Stimulated activated CD8-positive, alpha-beta memory T cell treated with anti-CD3 and anti-CD28 coated beads, Interleukin-7, amount 100 ng/mL, for 1 hour (primary cell): ENCODE results near the gene COQ10A.
"Not testable (repeated sequence)": the region's sequence is repeated elsewhere in the genome, so short reads cannot be mapped to it uniquely, and the experiment has no call there.

Experiments used
- DNase-seq, 2 donors: peaks; one replicate each; pipeline ENCODE4 v3.0.0-alpha.2; 2020; ENCODE audit warnings: low read depth in 2 of 2

COQ10A gene

DNA sequence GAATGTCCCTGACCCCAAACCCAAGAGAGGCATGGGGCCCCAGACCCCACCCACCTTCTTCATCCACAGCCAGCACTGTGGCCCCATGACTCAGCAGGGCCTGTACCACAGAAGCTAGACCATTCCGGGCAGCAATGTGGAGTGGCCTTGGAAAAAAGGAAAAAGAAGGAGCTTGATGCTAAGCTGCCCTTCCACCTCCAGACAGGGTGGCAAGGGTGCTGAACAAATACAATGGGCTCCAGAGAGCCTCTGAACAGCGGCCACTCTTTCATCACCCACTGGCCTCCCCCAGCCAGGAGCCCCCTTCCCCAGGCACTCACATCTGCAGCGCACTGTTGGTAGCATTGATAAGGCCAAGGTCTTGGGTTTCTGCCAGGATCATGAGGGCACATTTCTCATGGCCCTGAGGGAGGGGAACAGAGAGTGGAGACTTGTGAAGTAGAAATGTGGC, 23.0 kb upstream of the COQ10A start:
- no peak for DNase-seq

DNA sequence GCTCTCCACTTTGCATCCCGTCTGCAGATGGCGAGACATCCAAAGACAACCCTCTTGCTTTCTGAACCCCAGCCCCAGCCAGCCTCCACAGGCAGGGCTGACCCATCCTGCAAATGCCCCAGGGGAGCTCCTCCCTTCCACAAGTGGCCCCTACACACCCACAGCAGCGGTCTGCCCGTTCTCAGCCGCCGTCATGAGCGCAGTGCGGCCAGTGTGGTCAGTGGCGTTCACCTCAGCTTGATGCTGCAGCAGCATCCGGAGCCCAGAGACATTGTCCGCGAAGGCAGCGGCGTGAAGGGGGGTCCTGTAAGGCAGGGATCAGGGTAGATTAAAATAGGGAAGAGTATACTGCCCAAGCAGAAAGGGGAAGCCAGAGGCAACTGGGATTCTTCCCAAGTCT, 22.2 kb upstream of the COQ10A start:
- DNase-seq = no peak

DNA sequence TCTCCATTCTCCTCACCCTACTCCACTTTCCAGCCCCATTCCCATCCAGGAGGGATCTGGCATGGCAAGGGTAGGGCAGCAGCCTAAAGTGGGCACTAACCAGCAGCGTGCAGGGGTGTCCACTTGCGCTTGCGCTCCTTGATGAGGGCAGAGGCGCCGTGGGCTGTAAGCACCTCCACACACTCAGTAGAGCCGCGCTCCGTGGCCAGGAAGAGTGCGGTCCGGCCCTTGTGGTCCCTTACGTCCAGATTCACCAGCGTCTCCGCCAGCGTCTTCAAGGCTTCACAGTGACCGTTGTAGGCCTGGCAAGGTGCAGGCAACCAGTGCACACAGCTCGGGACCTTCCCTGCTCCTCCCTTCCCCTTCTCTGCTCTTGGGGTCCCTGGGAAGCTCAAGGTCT, 18.8 kb upstream of the COQ10A start:
- no peak for DNase-seq

DNA sequence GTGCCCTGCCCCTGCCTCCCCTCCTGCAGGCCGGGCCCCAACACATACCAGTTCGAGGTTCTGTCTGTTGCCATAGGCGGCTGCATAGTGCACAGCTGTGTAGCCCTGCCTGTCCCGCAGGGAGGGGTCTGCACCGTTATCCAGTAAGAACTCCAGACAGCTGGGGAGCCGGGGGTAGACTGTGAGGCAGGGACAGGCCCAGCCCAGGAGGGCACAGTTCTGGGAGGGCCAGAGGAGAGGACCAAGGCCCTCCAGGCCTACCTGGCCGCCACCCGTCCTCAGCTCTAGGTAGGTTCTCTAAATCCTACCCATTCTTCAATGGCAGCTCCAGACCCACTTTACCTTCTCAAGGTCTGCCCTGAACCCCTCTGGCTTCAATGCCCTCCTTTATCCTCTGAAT, 18.0 kb upstream of the COQ10A start:
- no peak for DNase-seq

DNA sequence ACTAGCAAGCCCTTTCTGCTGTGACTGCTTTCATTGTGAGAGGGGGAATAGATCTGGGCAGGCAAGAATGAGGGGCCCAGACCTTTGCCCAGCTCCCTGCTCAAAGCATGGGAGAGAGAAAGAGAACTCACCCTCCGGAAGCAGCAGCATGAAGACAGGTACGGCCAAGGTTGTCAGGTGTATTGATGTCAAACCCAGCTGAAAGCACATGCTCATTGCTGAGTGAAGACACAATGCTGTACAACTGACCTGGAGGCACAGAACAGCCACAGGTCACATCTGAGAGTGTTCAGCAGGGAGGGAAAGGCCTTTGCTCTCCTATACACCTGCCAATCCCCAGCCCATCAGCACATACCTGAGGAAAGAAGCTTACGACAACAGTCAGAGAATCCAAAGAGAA, 14.1 kb upstream of the COQ10A start:
- DNase-seq = no peak

DNA sequence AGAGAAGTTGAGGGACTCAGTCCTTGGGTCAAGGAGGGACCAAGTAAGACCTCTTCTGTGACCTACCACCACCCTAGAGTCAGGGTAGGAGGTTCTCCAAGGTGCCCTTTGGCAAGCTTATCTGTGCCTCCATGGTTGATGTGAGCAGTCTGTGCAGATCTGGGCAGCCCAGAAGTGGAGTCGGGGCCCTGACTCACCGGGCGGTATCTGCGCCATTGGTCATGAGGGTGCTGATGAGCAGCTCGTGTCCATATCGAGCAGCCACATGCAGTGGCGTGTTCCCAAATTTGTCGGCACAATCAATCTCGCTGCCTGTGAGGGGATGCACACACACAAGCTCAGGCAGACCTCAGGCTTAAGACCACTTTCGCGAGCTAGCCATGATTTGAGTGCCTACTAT, 13.7 kb upstream of the COQ10A start:
- no peak for DNase-seq

DNA sequence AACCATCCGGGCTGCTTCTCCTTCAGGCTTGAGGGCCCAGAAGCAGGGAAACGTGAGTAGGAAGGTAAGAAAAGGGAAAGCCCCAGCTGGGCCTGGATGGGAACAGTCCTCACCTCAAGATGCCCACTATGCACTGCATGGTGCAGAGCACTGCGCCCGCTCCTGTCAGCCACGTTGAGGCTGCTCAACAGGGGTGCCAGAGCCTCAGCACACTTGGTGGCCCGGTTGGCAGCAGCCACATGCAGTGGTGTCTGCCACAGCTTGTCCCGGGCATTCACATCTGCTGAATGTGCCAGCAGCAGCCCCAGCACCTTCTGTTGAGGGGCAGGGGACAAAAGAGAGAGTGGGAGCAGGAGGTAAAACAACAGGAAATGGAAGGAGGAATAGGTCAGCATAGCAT, 11.1 kb upstream of the COQ10A start:
- no peak for DNase-seq

DNA sequence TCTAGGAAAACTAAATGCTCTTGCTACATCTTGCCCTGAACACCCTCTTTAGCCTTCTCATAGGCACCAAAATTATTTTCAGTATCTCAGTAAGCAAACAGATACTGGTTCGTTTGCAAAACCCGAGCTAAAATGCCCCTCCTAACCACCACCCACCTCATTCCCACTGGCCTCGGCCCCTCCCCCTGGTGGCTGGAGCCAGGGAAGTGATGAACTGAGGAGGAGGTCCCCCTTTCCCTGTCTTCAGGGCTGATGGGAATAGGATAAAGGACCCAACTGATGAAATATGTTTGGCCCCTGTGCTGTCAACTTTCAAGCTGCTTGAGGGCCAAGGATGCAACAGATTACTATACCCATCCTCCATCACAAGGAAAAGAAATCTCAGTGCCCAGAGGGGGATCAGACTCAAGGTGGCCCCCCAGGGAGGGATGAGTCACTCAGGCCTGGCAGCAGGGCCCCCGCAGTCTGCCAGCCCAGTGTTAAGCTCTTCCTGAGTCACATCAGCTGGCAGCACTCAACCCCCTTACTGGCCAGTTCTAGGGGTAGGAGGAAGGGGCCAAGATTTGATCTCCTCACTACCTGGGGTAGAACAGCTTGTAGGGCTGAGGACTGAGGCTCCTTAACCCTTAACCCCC, 10.3 kb upstream of the COQ10A start:
- DNase-seq = no peak

DNA sequence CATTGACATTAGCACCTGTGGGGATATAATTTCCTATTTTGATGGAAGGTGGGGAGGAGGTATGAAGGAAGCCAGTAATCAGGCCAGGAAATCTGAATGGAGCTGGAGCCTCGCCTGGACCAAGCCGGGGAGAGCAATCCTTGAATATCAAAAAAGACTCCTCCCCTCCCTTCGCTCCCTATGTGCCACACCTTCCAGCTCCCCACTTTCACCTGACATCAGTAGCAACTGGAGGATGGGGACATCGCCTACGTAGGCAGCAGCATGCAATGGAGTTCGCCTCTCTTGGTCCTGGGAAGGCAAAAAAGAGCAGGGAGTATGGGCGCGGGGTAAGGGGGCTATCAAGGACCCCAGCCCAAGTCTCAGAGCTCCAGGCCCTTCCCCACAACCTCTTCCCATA, 9.7 kb upstream of the COQ10A start:
- DNase-seq = no peak

DNA sequence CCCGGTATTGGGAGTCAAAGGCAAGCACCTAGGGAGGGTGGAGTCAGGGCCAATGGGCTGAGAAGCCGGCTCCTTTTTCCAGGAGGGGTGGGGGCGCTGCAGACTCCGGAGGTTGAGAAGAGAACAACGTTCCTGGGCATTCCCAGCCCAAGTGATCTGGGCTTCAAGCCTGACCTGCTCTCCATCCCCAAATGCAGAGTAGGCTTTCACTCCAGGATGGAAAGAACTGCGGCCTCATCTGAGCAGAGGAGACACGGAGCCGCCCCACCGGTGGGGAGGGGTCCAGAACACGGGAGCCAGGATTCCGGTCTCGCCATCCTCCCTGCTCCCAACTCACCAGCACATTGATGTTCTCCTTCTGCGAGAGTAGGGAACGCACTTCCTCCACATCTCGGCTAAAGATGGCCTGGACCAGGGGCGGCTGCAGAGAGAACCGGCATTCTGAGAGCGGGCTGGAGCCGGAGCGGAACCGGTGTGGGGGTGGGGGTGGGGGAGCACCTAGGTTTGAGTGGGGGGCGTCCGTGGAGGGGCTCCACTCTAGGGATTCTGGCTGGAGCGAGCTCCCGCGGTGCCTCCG, 9.2 kb upstream of the COQ10A start:
- no peak for DNase-seq

DNA sequence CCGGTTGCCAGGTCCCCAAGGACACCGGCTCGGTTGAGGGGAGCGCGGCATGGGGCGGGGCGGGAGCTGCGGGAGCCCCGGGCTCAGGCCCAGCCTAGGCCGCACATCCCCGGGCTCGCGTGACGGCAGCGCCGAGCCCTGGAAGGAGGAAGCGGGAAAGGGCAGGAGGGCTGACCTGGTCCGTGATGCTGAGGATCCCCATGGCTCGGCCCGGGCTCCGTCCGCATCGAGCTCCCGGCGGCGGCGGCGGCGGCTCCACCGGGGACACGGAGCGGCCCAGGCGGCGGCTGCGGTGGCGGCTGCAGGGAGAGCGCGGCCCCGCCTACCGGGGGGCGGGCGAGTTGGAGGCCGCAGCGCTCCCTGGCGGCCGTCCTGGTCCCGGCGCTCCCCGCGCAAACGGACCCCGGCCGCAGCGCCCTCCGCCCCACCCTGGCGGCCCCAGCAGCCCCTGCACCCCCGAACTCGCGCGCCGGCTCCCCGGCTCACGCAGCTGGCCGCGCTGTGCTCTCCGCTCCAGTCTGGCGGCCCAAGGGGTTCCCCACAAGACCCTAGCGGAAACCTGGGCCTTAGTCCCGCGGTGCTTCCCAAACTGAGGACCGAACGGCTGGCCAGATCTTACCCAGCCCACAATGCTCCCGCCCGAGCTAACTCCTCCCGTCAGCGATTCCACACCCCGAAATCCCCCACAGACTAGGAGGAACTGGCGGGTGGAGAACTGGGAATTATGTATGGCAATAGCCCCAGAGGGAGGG, 8.5 kb upstream of the COQ10A start, which contains the start of gene ANKRD52:
Gene ANKRD52 (minus strand): TSS at position 317 of the 752 bp plus-strand sequence. CDS start 115 bp downstream, at position 202.
- peak; percentile 53 to 57 for DNase-seq

DNA sequence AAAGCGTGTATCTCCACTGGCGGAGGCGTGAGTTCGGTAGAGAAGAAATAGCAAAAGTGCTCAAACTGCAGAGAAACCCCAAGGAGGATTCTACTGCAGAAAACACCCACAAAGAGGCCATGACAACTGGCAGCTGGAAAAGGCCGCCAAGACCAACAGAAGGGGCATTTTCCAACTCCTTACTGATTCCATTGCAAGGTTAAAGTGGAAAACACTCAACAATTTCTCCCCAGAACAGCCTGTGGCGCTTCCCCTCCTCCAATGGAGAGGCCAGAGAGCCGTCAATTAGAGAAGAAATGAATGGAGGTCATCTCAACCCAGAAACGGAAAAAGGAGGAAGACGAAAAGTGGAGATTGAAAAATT, 7.9 kb upstream of the COQ10A start:
- no peak for DNase-seq

DNA sequence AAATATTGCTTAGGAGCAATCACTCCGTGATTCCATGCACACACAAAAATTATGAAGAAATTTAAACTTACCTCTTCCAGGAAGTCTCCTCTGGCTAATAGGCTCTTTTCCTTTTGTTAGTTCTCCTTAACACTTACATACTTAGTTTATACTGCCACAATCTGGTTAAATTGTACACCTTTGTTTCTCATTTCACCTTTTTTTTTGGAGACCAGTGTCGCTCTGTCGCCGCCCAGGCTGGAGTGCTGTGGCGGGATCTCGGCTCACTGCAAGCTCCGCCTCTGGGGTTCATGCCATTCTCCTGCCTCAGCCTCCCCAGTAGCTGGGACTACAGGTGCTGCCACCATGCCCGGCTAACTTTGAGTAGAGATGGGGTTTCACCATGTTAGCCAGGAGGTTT, 6.4 kb upstream of the COQ10A start:
- no peak for DNase-seq

DNA sequence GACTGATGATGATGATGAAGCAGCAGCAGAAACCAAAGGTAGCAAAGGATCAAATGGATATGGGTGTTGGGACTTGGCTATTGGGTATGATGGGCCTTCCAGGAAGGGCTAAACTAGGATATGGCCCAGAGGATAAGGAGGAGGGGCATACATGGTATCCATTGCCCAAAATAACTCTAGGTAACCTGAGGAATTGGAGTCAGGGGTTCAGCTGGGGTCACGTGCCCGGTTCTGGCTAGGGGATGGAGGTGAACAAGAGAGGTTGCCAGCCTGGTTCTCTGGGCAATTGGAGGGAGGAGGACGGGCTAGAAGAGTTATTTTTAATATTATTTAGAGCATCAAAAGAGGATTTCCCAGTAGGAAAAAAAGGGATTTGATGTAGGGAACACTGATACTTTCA, 5.8 kb upstream of the COQ10A start:
- no peak for DNase-seq

DNA sequence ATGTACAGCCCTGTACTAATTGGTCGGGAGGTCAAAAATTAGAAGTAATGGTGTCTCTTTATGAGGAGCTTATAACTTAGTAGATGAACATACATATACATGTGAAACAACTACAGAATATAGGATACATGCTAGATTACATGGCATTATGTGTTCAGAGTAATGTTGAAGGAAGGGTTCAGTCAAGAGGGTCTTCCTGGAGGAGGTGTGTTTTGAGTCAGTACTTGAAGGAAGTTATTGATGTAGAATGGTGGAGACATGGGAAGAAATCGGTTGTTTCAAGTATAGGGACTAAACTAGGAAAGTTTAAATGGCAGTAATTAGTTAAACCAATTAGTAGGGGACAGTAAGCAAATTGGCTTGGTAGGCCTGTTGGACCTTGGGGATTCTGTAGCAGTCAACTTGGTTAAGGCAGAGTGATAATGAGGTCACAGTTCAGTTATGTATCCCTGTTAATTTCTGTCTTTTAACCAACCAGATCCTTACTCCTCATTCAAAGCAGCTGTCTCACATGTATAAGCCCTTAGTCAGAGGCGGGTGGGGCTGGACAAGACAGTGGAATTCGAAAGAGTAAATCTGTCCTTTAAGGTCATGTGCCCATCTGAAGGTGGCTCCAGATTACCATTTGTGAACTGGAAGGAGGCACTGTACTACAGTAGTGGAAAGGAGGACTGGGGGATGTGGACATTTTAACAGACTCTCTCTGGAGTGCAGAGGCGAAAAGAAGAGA, 5.1 kb upstream of the COQ10A start:
- no peak for DNase-seq

DNA sequence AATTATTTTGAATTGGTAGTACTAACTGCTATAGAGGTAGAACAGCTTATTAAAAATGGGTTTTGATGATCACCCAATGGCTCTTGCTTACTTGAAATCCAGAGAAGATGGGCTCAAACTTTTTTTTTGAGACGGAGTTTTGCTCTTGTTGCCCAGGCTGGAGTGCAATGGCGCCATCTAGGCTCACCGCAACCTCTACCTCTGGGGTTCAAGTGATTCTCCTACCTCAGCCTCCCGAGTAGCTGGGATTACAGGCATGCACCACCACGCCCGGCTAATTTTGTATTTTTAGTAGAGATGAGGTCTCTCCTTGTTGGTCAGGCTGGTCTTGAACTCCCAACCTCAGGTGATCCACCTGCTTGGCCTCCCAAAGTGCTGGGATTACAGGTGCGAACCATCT, 3.8 kb upstream of the COQ10A start:
- DNase-seq = not testable (repeated sequence)

DNA sequence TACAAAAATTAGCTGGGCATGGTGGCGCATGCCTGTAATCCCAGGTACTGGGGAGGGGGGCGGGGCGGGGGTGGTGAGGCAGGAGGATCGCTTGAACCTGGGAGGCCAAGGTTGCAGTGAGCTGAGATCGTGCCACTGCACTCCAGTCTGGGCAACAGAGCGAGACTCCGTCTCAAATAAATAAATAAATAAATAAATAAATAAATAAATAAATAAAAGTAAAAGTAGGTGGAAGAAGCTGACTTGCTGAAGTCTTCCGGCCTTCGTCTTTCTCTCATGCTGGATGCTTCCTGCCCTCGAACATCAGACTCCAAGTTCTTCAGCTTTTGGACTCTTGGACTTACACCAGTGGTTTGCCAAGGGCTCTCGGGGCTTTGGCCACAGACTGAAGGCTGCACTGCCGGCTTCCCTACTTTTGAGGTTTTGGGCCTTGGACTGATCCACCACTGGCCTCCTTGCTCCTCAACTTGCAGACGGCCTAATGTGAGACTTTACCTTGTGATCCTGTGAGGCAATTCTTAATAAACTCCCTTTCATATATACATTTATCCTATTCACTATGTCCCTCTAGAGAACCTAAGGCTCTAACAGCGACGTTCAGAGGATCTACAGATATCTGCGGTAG, 562 bp upstream of the COQ10A start:
- DNase-seq = not testable (repeated sequence)

DNA sequence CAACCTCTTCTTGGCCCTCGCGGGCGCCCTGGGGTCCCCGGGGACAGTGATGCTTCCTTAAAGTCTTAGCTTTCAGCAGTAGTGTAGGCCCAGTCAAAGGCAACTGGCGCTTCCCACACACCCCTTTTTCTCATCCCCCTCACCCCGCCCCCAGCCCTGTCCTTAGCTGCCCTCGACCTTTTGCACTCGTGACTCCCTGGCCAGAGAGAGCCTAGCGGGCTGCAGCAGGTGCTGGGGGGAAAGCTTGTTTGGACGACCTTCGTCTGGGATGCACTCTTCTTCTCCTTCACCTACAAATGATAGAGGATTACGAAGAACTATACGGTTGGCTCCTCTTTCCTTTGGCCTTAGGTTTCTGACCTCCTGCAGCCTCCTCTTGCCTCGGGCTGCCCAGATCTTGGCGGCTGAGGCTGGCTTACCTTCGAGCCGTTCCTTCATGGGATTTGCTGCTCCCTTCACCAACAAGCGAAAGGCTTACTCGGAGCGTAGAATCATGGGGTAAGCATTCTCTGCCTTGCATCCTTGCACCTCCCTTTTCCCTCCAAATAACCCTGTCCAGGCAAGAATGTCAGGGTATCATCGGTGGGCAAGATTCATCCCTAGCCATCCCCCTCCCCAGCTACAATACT, 815 bp downstream of the COQ10A start:
- no peak for DNase-seq

DNA sequence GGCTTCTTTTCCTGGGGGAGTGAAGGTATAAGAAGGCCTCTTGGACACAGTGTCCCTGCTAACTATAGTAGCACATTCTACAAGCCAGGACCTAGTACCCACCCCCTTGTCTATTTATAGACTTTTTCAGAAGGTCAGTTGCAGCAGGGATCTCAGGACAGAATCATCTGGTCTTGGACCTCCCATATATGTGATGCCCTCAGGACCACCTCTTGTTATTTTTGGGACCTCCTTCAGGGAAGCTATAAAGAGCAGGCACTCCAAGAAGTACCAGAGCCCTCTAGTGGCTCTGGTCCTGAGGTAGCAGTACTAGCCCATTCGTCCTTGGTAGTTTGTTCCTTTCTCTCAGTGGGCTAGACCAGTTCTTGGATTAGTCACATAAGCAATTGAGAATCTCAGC, 4.3 kb downstream of the COQ10A start:
- DNase-seq = no peak

DNA sequence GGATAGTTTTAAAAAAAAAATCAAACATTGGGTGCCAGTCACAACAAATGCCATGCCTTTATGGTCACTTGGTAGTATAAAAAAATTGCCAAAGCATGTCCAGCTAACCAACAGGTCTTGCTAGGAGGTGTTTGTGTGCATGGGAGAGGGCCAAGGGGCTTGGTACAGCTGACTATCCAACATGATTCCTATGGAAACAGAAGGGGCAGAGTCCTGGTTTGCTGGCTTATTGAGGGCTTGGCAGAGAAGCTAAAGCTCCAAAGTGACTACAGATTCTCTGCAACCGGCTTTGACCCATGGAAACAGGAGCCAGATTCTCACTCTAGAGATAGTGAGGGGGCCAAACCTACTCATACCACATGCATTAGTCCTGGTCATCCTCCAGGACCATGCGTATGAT, 5.7 kb downstream of the COQ10A start:
- not testable (repeated sequence) for DNase-seq

DNA sequence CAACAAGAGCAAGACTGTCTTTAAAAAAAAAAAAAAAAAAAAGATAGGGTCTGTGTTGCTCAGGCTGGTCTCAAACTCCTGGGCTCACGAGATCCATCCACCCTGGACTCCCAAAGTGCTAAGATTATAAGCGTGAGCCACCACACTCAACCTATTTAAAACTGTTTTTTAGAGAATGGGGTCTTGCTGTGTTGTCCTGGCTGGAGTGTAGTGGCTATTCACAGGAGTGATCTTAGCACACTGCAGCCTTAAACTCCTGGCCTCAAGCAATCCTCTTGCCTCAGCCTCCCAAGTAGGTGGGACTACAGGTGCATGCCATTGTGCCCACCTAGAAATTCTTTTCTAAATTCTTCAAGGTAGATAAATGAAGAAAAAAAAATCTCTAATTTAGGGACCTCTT, 7.6 kb downstream of the COQ10A start:
- no peak for DNase-seq

DNA sequence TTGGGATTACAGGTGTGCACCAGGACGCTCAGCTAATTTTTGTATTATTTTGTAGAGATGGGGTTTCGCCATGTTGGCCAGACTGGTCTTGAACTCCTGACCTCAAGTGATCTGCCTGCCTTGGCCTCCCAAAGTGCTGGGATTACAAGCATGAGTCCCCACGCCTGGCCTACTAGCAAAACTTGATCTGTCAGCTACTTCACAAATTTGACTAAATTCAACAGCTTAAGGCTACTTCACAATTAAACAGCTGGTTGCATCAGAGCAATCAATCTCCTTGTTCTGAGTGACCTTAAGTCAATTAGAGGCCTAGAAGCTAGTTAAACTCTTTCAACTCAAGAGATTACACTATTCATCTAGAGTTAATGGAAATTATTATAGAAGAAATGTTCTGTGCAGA, 12.2 kb downstream of the COQ10A start:
- no peak for DNase-seq
